ENCODE results near the gene GPATCH1. TPM values are rescaled to one million over a fixed set of nuclear protein-coding genes. Genes with fewer than 3 reads are reported as not detected.
A peak's percentile ranks its signal among the peaks of the same experiment; 100 is the strongest.

The GPATCH1 gene
- total RNA-seq, 1 donor from 2014 or later, result 15.6 TPM

DNA sequence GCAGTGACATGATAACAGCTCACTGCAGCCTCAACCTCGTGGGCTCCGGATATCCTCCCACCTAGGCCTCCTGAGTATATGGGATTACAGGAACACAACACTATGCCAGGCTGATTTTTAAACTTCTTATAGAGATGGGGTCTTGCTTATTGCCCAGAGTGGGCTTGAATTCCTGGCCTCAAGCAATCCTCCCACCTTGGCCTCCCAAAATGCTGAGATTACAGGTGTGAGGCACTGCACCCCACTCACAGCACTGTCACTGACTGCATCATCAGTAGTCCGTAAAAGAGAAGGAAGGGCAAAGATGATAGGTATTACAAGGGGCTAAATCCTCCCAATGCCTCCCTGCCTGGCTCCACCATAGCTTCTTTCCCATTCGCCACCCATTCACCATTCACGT, 20.4 kb upstream of the GPATCH1 start:
- no peak for TF ChIP-seq CTCF (IDR thresholded peaks at IDR 0.05; ENCODE audit: unreplicated experiment)
- Mint-ChIP-seq H3K9me3 (ENCODE audit: low read depth) (no peaks in the 10 kb centered on the region), H3K4me3 (ENCODE audit: low read depth) (peak overlapping the region; percentile 19), H3K36me3 (ENCODE audit: insufficient read depth) (peaks cover 7% of the 10 kb centered on the region), H3K27me3 (no peaks in the 10 kb centered on the region), H3K27ac (peak overlapping the region; percentile 60), H3K4me1 (ENCODE audit: low read depth) (peaks cover 19% of the 10 kb centered on the region)
- DNase-seq (ENCODE audit: low spot score, unreplicated experiment), result no peak

DNA sequence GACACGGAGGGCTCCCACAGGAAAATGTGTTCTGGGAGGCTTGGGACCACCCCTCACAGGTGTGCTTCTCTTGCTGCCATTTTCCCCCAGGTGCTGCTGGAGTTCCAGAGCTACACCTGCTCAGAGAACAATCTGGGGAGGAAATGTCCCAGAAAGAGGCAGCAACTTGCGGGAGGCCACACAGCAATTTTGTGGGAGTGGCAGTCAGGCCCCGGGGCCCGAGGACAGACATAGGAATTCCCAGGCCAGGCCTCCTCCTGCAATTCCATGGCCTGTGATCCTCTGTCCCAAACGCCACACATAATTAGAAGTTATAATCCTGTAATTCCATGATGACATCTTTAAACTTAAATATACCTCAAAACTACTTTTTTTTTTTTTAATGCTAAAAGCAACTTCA, 18.1 kb upstream of the GPATCH1 start:
- Mint-ChIP-seq H3K27ac (no peak overlapping the region), H3K27me3 (peaks cover 7% of the 10 kb centered on the region), H3K4me3 (ENCODE audit: low read depth) (peak overlapping the region; percentile 92), H3K4me1 (ENCODE audit: low read depth) (peaks cover 16% of the 10 kb centered on the region), H3K9me3 (ENCODE audit: low read depth) (no peaks in the 10 kb centered on the region), H3K36me3 (ENCODE audit: insufficient read depth) (peaks cover 6% of the 10 kb centered on the region)
- TF ChIP-seq CTCF (IDR thresholded peaks at IDR 0.05; ENCODE audit: unreplicated experiment), result no peak
- DNase-seq (ENCODE audit: low spot score, unreplicated experiment), result no peak

DNA sequence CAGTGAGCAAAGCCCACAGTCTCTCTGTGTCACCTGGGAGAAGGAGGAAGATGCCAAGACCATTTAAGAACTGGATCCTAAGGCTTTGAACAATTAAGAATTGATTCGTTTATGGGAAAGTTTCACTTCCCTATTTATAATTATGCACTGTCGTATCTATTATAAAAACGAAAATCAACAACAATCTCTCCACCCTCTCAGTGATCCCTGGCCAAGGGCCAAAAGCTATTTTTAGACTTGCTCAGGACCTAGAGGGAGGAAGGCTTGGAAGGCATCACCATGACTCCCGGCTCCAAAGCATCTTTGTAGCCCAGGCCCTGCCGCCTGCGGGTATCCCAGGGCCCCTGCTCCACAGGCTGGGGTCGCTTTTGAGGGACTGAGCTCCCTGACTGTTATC, 17.6 kb upstream of the GPATCH1 start:
- Mint-ChIP-seq H3K4me3 (ENCODE audit: low read depth) (peak overlapping the region; percentile 92), H3K9me3 (ENCODE audit: low read depth) (no peaks in the 10 kb centered on the region), H3K4me1 (ENCODE audit: low read depth) (peaks cover 16% of the 10 kb centered on the region), H3K36me3 (ENCODE audit: insufficient read depth) (peaks cover 4% of the 10 kb centered on the region), H3K27me3 (peaks cover 7% of the 10 kb centered on the region), H3K27ac (no peak overlapping the region)
- TF ChIP-seq CTCF (IDR thresholded peaks at IDR 0.05; ENCODE audit: unreplicated experiment), result no peak
- no peak for DNase-seq (ENCODE audit: low spot score, unreplicated experiment)

DNA sequence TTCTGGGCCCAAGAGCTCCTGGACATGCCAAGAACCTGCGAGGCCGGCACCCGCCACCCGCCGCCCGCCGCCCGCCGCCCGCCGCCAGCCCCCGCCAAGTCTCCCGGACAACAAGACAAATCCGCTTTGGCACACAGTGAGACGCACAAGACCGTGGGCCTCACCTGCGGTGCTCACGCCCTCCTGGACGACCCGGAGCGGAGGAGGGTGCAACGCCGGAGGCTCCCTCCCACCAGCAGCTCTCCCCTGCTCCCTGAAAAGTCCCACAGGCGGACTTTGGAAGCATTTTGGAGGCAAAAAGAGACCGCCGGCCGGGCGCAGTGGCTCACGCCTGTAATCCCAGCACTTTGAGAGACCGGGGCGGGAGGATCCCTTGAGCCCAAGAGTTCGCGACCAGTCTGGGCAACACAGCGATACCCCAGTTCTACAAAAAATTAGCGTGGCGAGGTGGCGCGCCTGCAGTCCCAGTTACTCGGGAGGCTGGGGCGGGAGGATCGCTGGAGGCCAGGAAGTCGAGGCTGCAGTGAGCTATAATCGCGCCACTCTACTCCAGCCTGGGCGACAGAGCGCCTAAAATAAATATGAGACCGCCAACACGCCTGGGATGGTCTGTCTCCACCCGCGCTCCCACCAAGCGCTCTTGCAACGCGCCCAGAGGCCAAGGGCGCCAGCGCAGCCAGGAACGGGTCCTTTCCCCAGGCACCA, 17.1 kb upstream of the GPATCH1 start:
- Mint-ChIP-seq H3K9me3 (ENCODE audit: low read depth) (no peaks in the 10 kb centered on the region), H3K4me3 (ENCODE audit: low read depth) (peak overlapping the region; percentile 92), H3K36me3 (ENCODE audit: insufficient read depth) (peaks cover 4% of the 10 kb centered on the region), H3K4me1 (ENCODE audit: low read depth) (peaks cover 16% of the 10 kb centered on the region), H3K27me3 (peaks cover 7% of the 10 kb centered on the region), H3K27ac (peak overlapping the region; percentile 93)
- peak; percentile 46 for TF ChIP-seq CTCF (IDR thresholded peaks at IDR 0.05; ENCODE audit: unreplicated experiment)
- no peak for DNase-seq (ENCODE audit: low spot score, unreplicated experiment)

- no peak overlapping the region for H3K27ac Mint-ChIP-seq
- TF ChIP-seq CTCF (IDR thresholded peaks at IDR 0.05; ENCODE audit: unreplicated experiment), result no peak
- peak; percentile 59 for DNase-seq (ENCODE audit: low spot score, unreplicated experiment)
- no peaks in the 10 kb centered on the region for H3K9me3 Mint-ChIP-seq (ENCODE audit: low read depth)
- peaks cover 4% of the 10 kb centered on the region for H3K36me3 Mint-ChIP-seq (ENCODE audit: insufficient read depth)
- peak overlapping the region; percentile 92 for H3K4me3 Mint-ChIP-seq (ENCODE audit: low read depth)
- H3K27me3 Mint-ChIP-seq, result peaks cover 7% of the 10 kb centered on the region
- H3K4me1 Mint-ChIP-seq (ENCODE audit: low read depth), result peaks cover 15% of the 10 kb centered on the region
Observed at GRCh38 chr19:33064458-33064791, 16.6 kb upstream of the GPATCH1 start.

Measured in progenitor cell of endocrine pancreas (in vitro differentiated cells).